PC-9 (cell line): ENCODE measurements around the gene KIF26B. TPM values are rescaled to one million over a fixed set of nuclear protein-coding genes. Genes with fewer than 3 reads are reported as not detected.

Experiments used
- BruUV-seq: library from RNA; stranded (reverse); fragments of 400-500 nt; replicated peaks from 2 replicates; lab custom pipeline; 2021; lab: Mats Ljungman, UMichigan
- CTCF ChIA-PET: fragments of 300-600 bp; sonication (Branson Sonifier 250); formaldehyde crosslinking; loops from one replicate; lab custom pipeline; 2022; ENCODE audit warnings: antibody characterized with exemption; lab: Charles Lee
- POLR2A ChIA-PET: fragments of 300-600 bp; sonication (Branson Sonifier 250); formaldehyde crosslinking; loops from one replicate; lab custom pipeline; 2022; ENCODE audit warnings: antibody characterized with exemption; ENCODE audit not compliant: unreplicated experiment; lab: Charles Lee
- DNase-seq, 2 experiments: peaks; one replicate each; pipeline versions ENCODE4 v3.0.0 to v3.0.0-alpha.2; 2015 to 2022; ENCODE audit warnings: mixed read lengths in 1 of 2
- H2AFZ ChIP-seq: fragments of 200-600 bp; sonication (generic); 2 replicates; pipeline ENCODE4 v1.8.1; 2017; ENCODE audit warnings: antibody characterized with exemption
- H3F3A ChIP-seq: fragments of 200-600 bp; sonication (generic); 2 replicates; pipeline ENCODE4 v1.8.1; 2017; ENCODE audit warnings: antibody characterized with exemption, mild to moderate bottlenecking, low read depth; ENCODE audit not compliant: insufficient read depth
- H3K27ac ChIP-seq: fragments of 200-600 bp; sonication (generic); 2 replicates; pipeline ENCODE4 v1.6.1; 2016; ENCODE audit warnings: mixed run types
- H3K27me3 ChIP-seq: fragments of 200-600 bp; sonication (generic); 2 replicates; pipeline ENCODE4 v1.6.1; 2016; ENCODE audit warnings: low read depth, mixed run types; ENCODE audit not compliant: insufficient read depth
- H3K36me3 ChIP-seq: fragments of 200-600 bp; sonication (generic); 2 replicates; pipeline ENCODE4 v1.6.1; 2016; ENCODE audit warnings: low read depth, mixed run types
- H3K4me1 ChIP-seq: fragments of 200-600 bp; sonication (generic); replicated peaks from 2 replicates; pipeline ENCODE4 v1.6.1; 2016; ENCODE audit warnings: mixed run types; ENCODE audit not compliant: insufficient read depth
- H3K4me2 ChIP-seq: fragments of 200-600 bp; sonication (generic); 2 replicates; pipeline ENCODE4 v1.6.1; 2017; ENCODE audit warnings: mixed run types
- H3K4me3 ChIP-seq: fragments of 200-600 bp; sonication (generic); 2 replicates; pipeline ENCODE4 v1.6.1; 2016; ENCODE audit warnings: mixed run types
- H3K79me2 ChIP-seq: fragments of 200-600 bp; sonication (generic); 2 replicates; pipeline ENCODE4 v1.6.1; 2017; ENCODE audit warnings: low read depth, mixed run types
- H3K9me2 ChIP-seq: fragments of 200-600 bp; sonication (generic); 2 replicates; pipeline ENCODE4 v1.8.1; 2017; ENCODE audit warnings: mild to moderate bottlenecking; ENCODE audit not compliant: insufficient read depth
- H3K9me3 ChIP-seq: fragments of 200-600 bp; sonication (generic); 2 replicates; pipeline ENCODE4 v1.8.1; 2016; ENCODE audit warnings: low read depth; ENCODE audit not compliant: insufficient read depth
- H4K20me1 ChIP-seq: fragments of 200-600 bp; sonication (generic); 2 replicates; pipeline ENCODE4 v1.8.1; 2017; ENCODE audit not compliant: insufficient read depth
- CTCF ChIP-seq: fragments of 200-600 bp; sonication (generic); conservative IDR thresholded peaks from 2 replicates; pipeline ENCODE4 v1.6.1; 2017; ENCODE audit warnings: mixed run types, antibody characterized with exemption, mild to moderate bottlenecking, moderate library complexity
- EZH2 ChIP-seq: fragments of 200-600 bp; sonication (generic); IDR thresholded peaks from 2 replicates; pipeline ENCODE4 v1.8.0; 2017; ENCODE audit warnings: antibody characterized with exemption, low read depth
- intact Hi-C: fragments of 100-400 bp; cut with micrococcal nuclease; formaldehyde crosslinking; loops from one replicate; pipeline ENCODE4 v1.10.0; 2022; ENCODE audit not compliant: unreplicated experiment
- total RNA-seq: library from RNA; stranded (reverse); gene quantifications from 2 replicates; pipeline ENCODE4 v1.2.3, GENCODE V29; 2021

KIF26B gene
- total RNA-seq, 1 experiment from 2014 or later: 0.11 TPM

- POLR2A ChIA-PET: interaction anchor here (0.5 kb wide), 1 partner anchor 1472 kb away, joined by 7 read pairs; no protein-coding TSS in a partner anchor
Measured at GRCh38 chr1:245156736-245157505, 2.1 kb downstream of the KIF26B start.

DNA sequence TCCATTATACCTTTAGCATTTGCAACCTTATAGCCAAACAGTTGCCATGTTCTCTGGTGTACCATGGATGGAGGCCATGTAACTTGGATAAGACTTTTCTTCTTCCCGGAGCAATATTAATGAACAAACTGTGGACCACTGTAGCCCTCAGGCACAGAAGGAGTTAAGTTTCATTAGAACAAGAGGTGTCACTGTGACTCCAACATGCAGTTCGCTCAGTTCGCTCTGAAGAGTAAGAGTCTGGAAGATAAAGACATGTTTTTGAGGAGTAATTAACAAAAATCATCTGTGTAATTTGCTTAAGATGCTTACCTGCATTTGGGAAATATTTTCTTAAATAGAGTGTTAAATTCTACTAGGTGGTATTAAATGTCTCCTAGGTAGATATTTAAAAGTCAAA lies 4.1 kb downstream of the KIF26B start:
- CTCF ChIA-PET: no interaction called here

More at GRCh38 chr1:245156736-245157505, 2.1 kb downstream of the KIF26B start:
- H3K9me2 ChIP-seq: no peaks in the 10 kb centered on the region
- no peak for TF ChIP-seq EZH2
- TF ChIP-seq CTCF: 0 out of 2 replicates have a peak, but pooled peaks have one; percentile 28
- H4K20me1 ChIP-seq: no peaks in the 10 kb centered on the region
- DNase-seq: no peak
- BruUV-seq: no TSS peak
- peaks cover 23% of the 10 kb centered on the region for H3K4me1 ChIP-seq
- peak overlapping the region; percentile 83 for H3K4me2 ChIP-seq
- no peak overlapping the region for H3K27ac ChIP-seq
- peak overlapping the region; percentile 47; the same call in 1 of the 2 replicates for H3K4me3 ChIP-seq
- H2AFZ ChIP-seq: peak overlapping the region; percentile 40
- CTCF ChIA-PET: interaction anchor here (0.6 kb wide), 6 partner anchors 10 to 1514 kb away, joined by 3 to 6 read pairs (median 4); no protein-coding TSS in a partner anchor
- no peaks in the 10 kb centered on the region for H3K79me2 ChIP-seq
- intact Hi-C loops: loop anchor here (5.0 to 10.0 kb wide), 2 partner anchors 292 to 1535 kb away; partner anchors contain the start of gene HNRNPU
- H3K36me3 ChIP-seq: no peaks in the 10 kb centered on the region
- H3K27me3 ChIP-seq: peaks cover 96% of the 10 kb centered on the region
- no peaks in the 10 kb centered on the region for H3F3A ChIP-seq
- no peaks in the 10 kb centered on the region for H3K9me3 ChIP-seq

GRCh38 chr1:245160288-245160687 lies 5.5 kb downstream of the KIF26B start:
- no peak for DNase-seq
- H3K4me2 ChIP-seq: no peak overlapping the region
- no peaks in the 10 kb centered on the region for H3K9me2 ChIP-seq
- peaks cover 6% of the 10 kb centered on the region; the same call in 1 of the 2 replicates for H3K4me1 ChIP-seq
- H3K4me3 ChIP-seq: no peak overlapping the region
- no peaks in the 10 kb centered on the region for H3K9me3 ChIP-seq
- no peak overlapping the region for H2AFZ ChIP-seq
- H3K27ac ChIP-seq: no peak overlapping the region
- peaks cover 96% of the 10 kb centered on the region for H3K27me3 ChIP-seq
- no peaks in the 10 kb centered on the region for H3F3A ChIP-seq
- ChIA-PET POLR2A (no interaction called here), CTCF (no interaction called here)
- intact Hi-C loops: no loop called here
- no peaks in the 10 kb centered on the region for H3K79me2 ChIP-seq
- H3K36me3 ChIP-seq: no peaks in the 10 kb centered on the region
- no peaks in the 10 kb centered on the region for H4K20me1 ChIP-seq
- TF ChIP-seq CTCF: no peak
- TF ChIP-seq EZH2: no peak
- BruUV-seq: no TSS peak

More for the DNA sequence above, 4.1 kb downstream of the KIF26B start:
- POLR2A ChIA-PET: no interaction called here
- H4K20me1 ChIP-seq: no peaks in the 10 kb centered on the region
- no peaks in the 10 kb centered on the region for H3K9me3 ChIP-seq
- BruUV-seq: no TSS peak
- no peak overlapping the region for H3K4me3 ChIP-seq
- no peak overlapping the region for H3K4me2 ChIP-seq
- no peak overlapping the region for H2AFZ ChIP-seq
- no peaks in the 10 kb centered on the region for H3F3A ChIP-seq
- TF ChIP-seq CTCF (no peak), EZH2 (no peak)
- H3K79me2 ChIP-seq: no peaks in the 10 kb centered on the region
- no peaks in the 10 kb centered on the region for H3K9me2 ChIP-seq
- no peak overlapping the region for H3K27ac ChIP-seq
- no peaks in the 10 kb centered on the region for H3K36me3 ChIP-seq
- intact Hi-C loops: loop anchor here (5.0 to 10.0 kb wide), 2 partner anchors 294 to 1533 kb away; partner anchors contain the start of gene HNRNPU
- DNase-seq: no peak
- peaks cover 14% of the 10 kb centered on the region for H3K4me1 ChIP-seq
- peaks cover 96% of the 10 kb centered on the region for H3K27me3 ChIP-seq
